GM21717 (cell line): ENCODE data around the gene OLIG2.

ENCODE experiments used
- ATAC-seq: cut with Tn5 transposase; IDR thresholded peaks from one replicate; pipeline ENCODE4 v1.9.1; 2021; ENCODE audit warnings: mild to moderate bottlenecking, moderate library complexity; ENCODE audit not compliant: unreplicated experiment

OLIG2 gene

GRCh38 chr21:33032434-33033047 lies 6.8 kb downstream of the OLIG2 start:
- no peak for ATAC-seq

GRCh38 chr21:33033094-33033951 lies 7.6 kb downstream of the OLIG2 start:
- no peak for ATAC-seq

GRCh38 chr21:33033961-33034413 lies 8.3 kb downstream of the OLIG2 start:
- ATAC-seq, result no peak

GRCh38 chr21:33035147-33035546 lies 9.4 kb downstream of the OLIG2 start:
- ATAC-seq, result no peak

- no peak for ATAC-seq
Observed at GRCh38 chr21:33036430-33037162, 10.9 kb downstream of the OLIG2 start.

- ATAC-seq, result no peak
Observed at GRCh38 chr21:33037501-33037900, 11.8 kb downstream of the OLIG2 start.

- no peak for ATAC-seq
Observed at GRCh38 chr21:33039536-33039935, 13.8 kb downstream of the OLIG2 start.

GRCh38 chr21:33040215-33040614 lies 14.5 kb downstream of the OLIG2 start:
- no peak for ATAC-seq

GRCh38 chr21:33041981-33042380 lies 16.2 kb downstream of the OLIG2 start:
- ATAC-seq, result no peak

GRCh38 chr21:33042812-33043211 lies 17.1 kb downstream of the OLIG2 start:
- no peak for ATAC-seq

GRCh38 chr21:33046455-33046854 lies 20.7 kb downstream of the OLIG2 start:
- no peak for ATAC-seq

GRCh38 chr21:33047231-33047630 lies 21.5 kb downstream of the OLIG2 start:
- no peak for ATAC-seq

GRCh38 chr21:33051925-33052324 lies 26.2 kb downstream of the OLIG2 start:
- ATAC-seq, result no peak

GRCh38 chr21:33053951-33054350 lies 28.2 kb downstream of the OLIG2 start:
- no peak for ATAC-seq

- ATAC-seq, result no peak
Observed at GRCh38 chr21:33055991-33056390, 30.3 kb downstream of the OLIG2 start.

- ATAC-seq, result no peak
Observed at GRCh38 chr21:33057385-33057940, 31.7 kb downstream of the OLIG2 start.

GRCh38 chr21:33058527-33058926 lies 32.8 kb downstream of the OLIG2 start:
- ATAC-seq, result no peak

GRCh38 chr21:33058957-33059356 lies 33.2 kb downstream of the OLIG2 start:
- no peak for ATAC-seq

GRCh38 chr21:33059380-33059841 lies 33.7 kb downstream of the OLIG2 start:
- no peak for ATAC-seq

- no peak for ATAC-seq
Observed at GRCh38 chr21:33061233-33061632, 35.5 kb downstream of the OLIG2 start.

GRCh38 chr21:33063375-33063883 lies 37.7 kb downstream of the OLIG2 start:
- no peak for ATAC-seq
